A673 (cell line): ENCODE results near the gene BACE2. TPM values are rescaled to one million over a fixed set of nuclear protein-coding genes. Genes with fewer than 3 reads are reported as not detected.

ENCODE experiments used
- BruUV-seq: library from RNA; stranded (reverse); fragments of 400-500 nt; replicated peaks from 2 replicates; lab custom pipeline; 2021; lab: Mats Ljungman, UMichigan
- CTCF ChIA-PET: fragments of 300-600 bp; sonication (Branson Sonifier 250); formaldehyde crosslinking; loops from one replicate; lab custom pipeline; 2022; ENCODE audit warnings: antibody characterized with exemption; lab: Charles Lee
- POLR2A ChIA-PET: fragments of 300-600 bp; sonication (Branson Sonifier 250); formaldehyde crosslinking; loops from one replicate; lab custom pipeline; 2022; ENCODE audit warnings: antibody characterized with exemption; ENCODE audit not compliant: low non-redundant PET; lab: Charles Lee
- DNase-seq: peaks from one replicate; pipeline ENCODE4 v3.0.0-alpha.2; 2015; ENCODE audit warnings: low spot score
- H3K27ac ChIP-seq: fragments of 200-600 bp; sonication (generic); 2 replicates; pipeline ENCODE4 v1.5.1; 2016; ENCODE audit warnings: mixed run types, low read depth, mild to moderate bottlenecking, mixed read lengths, antibody characterized with exemption, low read length; ENCODE audit not compliant: poor library complexity, severe bottlenecking
- H3K27me3 ChIP-seq: fragments of 200-600 bp; sonication (generic); replicated peaks from 2 replicates; pipeline ENCODE4 v1.6.1; 2017; ENCODE audit warnings: mixed run types, low read depth, mild to moderate bottlenecking, mixed read lengths, antibody characterized with exemption, low read length; ENCODE audit not compliant: insufficient read depth, poor library complexity
- H3K36me3 ChIP-seq: fragments of 200-600 bp; sonication (generic); 2 replicates; pipeline ENCODE4 v1.6.1; 2016; ENCODE audit warnings: mixed run types, mild to moderate bottlenecking, mixed read lengths, antibody characterized with exemption, low read length; ENCODE audit not compliant: insufficient read depth, poor library complexity, severe bottlenecking
- H3K4me1 ChIP-seq: fragments of 200-600 bp; sonication (generic); 2 replicates; pipeline ENCODE4 v1.6.1; 2017; ENCODE audit warnings: mixed run types, mild to moderate bottlenecking, mixed read lengths, antibody characterized with exemption, low read length; ENCODE audit not compliant: insufficient read depth, poor library complexity, severe bottlenecking
- H3K4me3 ChIP-seq: fragments of 200-600 bp; sonication (generic); 2 replicates; pipeline ENCODE4 v1.5.1; 2016; ENCODE audit warnings: low read depth, mixed run types, mild to moderate bottlenecking, mixed read lengths, low read length; ENCODE audit not compliant: poor library complexity, severe bottlenecking
- H3K9me3 ChIP-seq: fragments of 200-600 bp; sonication (generic); 2 replicates; pipeline ENCODE4 v1.6.1; 2016; ENCODE audit warnings: mixed run types, low read depth, mild to moderate bottlenecking, mixed read lengths, antibody characterized with exemption, low read length; ENCODE audit not compliant: poor library complexity, severe bottlenecking
- EZH2 ChIP-seq: fragments of 200-600 bp; sonication (generic); IDR thresholded peaks from 2 replicates; pipeline ENCODE4 v1.6.1; 2017; ENCODE audit warnings: borderline replicate concordance, low read depth, mild to moderate bottlenecking, mixed read lengths, antibody characterized with exemption, low read length; ENCODE audit not compliant: poor library complexity, severe bottlenecking
- intact Hi-C: fragments of 100-400 bp; cut with micrococcal nuclease; formaldehyde crosslinking; loops from one replicate; pipeline ENCODE4 v1.10.0; 2022; ENCODE audit not compliant: unreplicated experiment
- total RNA-seq: library from RNA; stranded (reverse); gene quantifications from 2 replicates; pipeline ENCODE4 v1.2.3, GENCODE V29; 2021
- TF ChIP-seq, protein P1 (sequence below): fragments of 300-800, 200-600 bp; sonication (generic); conservative IDR thresholded peaks from 2 replicates; pipeline ENCODE4 v1.5.1; 2017; ENCODE audit warnings: low read depth, mild to moderate bottlenecking, antibody characterized with exemption, low read length, moderate library complexity, mixed read lengths

Gene BACE2
- total RNA-seq, 1 experiment from 2014 or later = 6.9 TPM

DNA sequence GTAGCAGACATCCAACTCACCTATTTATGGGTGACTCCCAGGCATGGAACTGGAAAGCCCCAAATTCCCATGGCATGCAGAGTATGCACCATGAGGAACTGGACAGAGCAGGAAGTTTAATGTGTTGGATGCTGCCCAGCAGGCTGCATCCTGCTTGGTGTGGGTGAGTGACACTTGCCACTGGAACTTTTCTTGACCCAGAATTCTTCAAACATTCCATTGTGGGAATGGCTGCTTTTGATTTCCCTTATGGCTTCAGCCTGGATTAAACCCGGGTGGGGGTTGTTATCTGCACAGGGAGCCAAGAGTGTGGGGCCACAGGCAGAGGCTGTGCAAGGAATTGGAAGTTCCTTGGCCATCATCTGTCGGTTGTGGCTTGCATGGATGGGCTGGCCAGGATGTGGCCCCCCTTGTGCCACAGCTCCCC lies 26.9 kb upstream of the BACE2 start:
- Histone ChIP-seq H3K27ac (no peak overlapping the region), H3K4me1 (no peaks in the 10 kb centered on the region), H3K9me3 (peaks cover 5% of the 10 kb centered on the region), H3K36me3 (no peaks in the 10 kb centered on the region), H3K27me3 (no peaks in the 10 kb centered on the region), H3K4me3 (no peak overlapping the region)
- ChIA-PET CTCF (no interaction called here), POLR2A (no interaction called here)
- intact Hi-C loops = no loop called here
- no peak for TF ChIP-seq EZH2
- TF ChIP-seq, protein P1, sequence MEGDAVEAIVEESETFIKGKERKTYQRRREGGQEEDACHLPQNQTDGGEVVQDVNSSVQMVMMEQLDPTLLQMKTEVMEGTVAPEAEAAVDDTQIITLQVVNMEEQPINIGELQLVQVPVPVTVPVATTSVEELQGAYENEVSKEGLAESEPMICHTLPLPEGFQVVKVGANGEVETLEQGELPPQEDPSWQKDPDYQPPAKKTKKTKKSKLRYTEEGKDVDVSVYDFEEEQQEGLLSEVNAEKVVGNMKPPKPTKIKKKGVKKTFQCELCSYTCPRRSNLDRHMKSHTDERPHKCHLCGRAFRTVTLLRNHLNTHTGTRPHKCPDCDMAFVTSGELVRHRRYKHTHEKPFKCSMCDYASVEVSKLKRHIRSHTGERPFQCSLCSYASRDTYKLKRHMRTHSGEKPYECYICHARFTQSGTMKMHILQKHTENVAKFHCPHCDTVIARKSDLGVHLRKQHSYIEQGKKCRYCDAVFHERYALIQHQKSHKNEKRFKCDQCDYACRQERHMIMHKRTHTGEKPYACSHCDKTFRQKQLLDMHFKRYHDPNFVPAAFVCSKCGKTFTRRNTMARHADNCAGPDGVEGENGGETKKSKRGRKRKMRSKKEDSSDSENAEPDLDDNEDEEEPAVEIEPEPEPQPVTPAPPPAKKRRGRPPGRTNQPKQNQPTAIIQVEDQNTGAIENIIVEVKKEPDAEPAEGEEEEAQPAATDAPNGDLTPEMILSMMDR = no peak
- BruUV-seq = no TSS peak
- no peak for DNase-seq

DNA sequence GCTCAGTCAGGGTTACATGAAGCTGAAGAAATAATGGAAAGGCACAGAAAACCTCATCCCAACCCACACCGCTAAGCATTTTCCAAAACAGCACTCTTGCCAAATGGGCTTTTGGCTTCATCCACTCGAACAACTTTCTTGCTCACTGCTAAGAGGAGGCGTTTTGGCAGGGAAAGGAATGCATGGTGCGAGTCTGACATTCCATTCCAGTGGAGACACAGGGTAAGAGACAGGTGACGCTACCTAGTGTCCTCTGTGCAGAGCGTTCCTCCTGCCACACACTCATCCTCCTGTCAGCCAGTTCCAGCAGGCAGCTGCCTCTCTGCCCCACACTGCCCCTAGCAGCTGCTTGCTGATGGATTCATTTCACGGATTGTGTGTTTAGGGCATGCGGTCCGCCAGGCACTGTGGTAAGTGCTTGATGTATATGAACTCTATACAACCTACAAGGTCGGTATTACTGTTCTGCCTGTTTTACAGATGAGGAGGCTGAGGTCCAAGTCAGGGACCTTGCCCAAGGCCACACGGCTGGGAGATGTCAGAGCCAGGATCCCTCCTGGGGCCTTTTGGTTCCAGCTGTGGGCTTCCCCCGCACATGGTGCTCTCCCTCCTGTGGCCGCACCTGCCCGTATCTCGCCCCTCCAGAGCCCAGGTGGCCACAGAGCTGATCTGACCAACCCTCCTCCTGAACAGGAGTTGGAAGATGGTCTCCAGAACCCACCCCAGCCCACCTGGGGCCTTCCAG lies 25.7 kb upstream of the BACE2 start:
- intact Hi-C loops = no loop called here
- no TSS peak for BruUV-seq
- H3K27ac ChIP-seq = no peak overlapping the region
- H3K9me3 ChIP-seq = peaks cover 5% of the 10 kb centered on the region
- H3K36me3 ChIP-seq = no peaks in the 10 kb centered on the region
- CTCF ChIA-PET = no interaction called here
- H3K4me1 ChIP-seq = no peaks in the 10 kb centered on the region
- TF ChIP-seq, protein P1 = no peak
- TF ChIP-seq EZH2 = no peak
- POLR2A ChIA-PET = no interaction called here
- no peak overlapping the region for H3K4me3 ChIP-seq
- no peak for DNase-seq
- no peaks in the 10 kb centered on the region for H3K27me3 ChIP-seq

DNA sequence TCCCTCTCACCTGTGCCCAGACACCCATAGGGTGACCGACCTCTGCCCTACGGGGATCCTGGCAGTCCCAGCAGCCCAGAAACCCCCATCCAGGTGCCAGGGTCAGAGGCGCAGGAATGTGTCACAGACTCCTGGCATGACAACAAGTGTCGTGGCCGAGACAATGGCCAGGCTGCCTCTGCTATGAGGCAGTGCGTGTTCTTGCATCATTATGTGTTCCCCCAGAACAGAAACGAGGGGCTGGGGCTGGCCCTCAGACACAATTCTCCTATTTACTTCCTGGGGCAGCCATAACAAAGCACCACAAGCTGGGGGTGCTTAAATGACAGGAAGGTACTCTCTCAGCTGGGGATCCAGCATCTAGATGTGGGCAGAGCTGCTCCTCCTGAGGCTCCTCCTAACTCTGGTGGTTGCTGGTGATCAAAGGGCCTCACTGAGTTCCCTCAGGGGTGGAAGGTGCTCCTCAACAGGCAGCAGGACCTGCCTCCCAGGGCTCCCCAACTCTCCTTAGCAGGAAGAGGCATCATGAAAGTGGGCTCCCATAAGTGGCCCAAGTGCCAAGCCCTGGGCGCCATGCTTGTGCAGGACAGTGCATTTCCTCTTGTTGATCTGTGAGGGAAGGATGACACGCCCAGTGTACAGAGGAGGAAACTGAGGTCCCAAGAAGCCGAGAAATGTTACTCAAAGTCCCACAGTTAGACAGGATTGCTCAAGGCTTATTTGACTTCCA lies 24.2 kb upstream of the BACE2 start:
- TF ChIP-seq EZH2 = no peak
- TF ChIP-seq, protein P1 = no peak
- no peak for DNase-seq
- Histone ChIP-seq H3K36me3 (no peaks in the 10 kb centered on the region), H3K27me3 (no peaks in the 10 kb centered on the region), H3K4me1 (no peaks in the 10 kb centered on the region), H3K4me3 (no peak overlapping the region), H3K27ac (no peak overlapping the region), H3K9me3 (peaks cover 5% of the 10 kb centered on the region)
- no TSS peak for BruUV-seq
- ChIA-PET CTCF (no interaction called here), POLR2A (no interaction called here)
- intact Hi-C loops = no loop called here
